ENCODE results near the gene PIM1. TPM values are rescaled to one million over a fixed set of nuclear protein-coding genes. Genes with fewer than 3 reads are reported as not detected.

The PIM1 gene
- total RNA-seq, 1 donor from 2014 or later, result 15.1 TPM

DNA sequence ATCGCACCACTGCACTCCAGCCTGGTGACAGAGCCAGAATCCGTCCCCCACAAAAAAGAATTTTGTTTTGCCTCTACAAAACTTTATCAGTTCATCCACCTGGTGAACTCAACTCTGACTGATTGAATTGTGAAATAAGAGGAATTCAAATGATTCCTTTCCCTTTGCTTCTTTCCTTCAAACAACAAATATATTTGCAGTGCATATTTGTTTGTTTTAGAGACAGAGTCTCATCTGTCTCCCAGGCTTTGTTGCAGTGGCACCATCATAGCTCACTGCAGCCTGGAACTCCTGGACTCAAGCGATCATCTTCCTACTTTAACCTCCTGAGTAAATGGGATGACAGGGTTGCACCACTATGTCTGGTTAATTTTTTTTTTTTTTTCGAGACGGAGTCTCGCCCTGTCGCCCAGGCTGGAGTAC, 23.2 kb upstream of the PIM1 start:
- DNase-seq (ENCODE audit: low spot score), result no peak
- no peaks in the 10 kb centered on the region for H3K36me3 Mint-ChIP-seq (ENCODE audit: low read depth)
- H3K27ac Mint-ChIP-seq (ENCODE audit: unreplicated experiment), result no peak overlapping the region
- TF ChIP-seq, protein P1, sequence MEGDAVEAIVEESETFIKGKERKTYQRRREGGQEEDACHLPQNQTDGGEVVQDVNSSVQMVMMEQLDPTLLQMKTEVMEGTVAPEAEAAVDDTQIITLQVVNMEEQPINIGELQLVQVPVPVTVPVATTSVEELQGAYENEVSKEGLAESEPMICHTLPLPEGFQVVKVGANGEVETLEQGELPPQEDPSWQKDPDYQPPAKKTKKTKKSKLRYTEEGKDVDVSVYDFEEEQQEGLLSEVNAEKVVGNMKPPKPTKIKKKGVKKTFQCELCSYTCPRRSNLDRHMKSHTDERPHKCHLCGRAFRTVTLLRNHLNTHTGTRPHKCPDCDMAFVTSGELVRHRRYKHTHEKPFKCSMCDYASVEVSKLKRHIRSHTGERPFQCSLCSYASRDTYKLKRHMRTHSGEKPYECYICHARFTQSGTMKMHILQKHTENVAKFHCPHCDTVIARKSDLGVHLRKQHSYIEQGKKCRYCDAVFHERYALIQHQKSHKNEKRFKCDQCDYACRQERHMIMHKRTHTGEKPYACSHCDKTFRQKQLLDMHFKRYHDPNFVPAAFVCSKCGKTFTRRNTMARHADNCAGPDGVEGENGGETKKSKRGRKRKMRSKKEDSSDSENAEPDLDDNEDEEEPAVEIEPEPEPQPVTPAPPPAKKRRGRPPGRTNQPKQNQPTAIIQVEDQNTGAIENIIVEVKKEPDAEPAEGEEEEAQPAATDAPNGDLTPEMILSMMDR (IDR thresholded peaks at IDR 0.05), result no peak
- H3K27me3 Mint-ChIP-seq (ENCODE audit: low read depth), result no peaks in the 10 kb centered on the region
- no peak overlapping the region for H3K4me3 Mint-ChIP-seq (ENCODE audit: unreplicated experiment)
- no peaks in the 10 kb centered on the region for H3K9me3 Mint-ChIP-seq (ENCODE audit: low read depth)
- peaks cover 45% of the 10 kb centered on the region for H3K4me1 Mint-ChIP-seq (ENCODE audit: low read depth)

DNA sequence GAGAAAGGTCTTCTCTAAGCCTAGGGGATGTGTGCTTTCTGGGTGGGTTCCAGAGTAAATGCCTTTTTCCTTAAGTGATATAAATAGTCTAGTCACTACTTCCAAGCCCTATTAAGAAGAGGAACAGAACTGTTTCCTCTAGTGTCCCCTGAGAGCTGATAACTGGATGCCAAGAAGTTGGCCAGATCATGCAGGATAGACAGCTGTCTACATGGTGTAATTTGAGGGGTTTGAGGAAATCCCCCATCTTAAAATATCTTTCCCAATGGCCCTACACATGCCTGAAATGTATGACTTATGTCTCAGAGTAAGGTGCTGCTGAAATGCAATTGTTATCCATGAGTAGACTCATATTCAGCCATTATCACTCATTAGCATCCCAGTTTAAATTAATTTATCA, 20.2 kb upstream of the PIM1 start:
- Mint-ChIP-seq H3K27me3 (ENCODE audit: low read depth) (no peaks in the 10 kb centered on the region), H3K36me3 (ENCODE audit: low read depth) (no peaks in the 10 kb centered on the region), H3K4me3 (ENCODE audit: unreplicated experiment) (no peak overlapping the region), H3K4me1 (ENCODE audit: low read depth) (peaks cover 23% of the 10 kb centered on the region), H3K9me3 (ENCODE audit: low read depth) (no peaks in the 10 kb centered on the region), H3K27ac (ENCODE audit: unreplicated experiment) (no peak overlapping the region)
- TF ChIP-seq, protein P1 (IDR thresholded peaks at IDR 0.05), result no peak
- no peak for DNase-seq (ENCODE audit: low spot score)

DNA sequence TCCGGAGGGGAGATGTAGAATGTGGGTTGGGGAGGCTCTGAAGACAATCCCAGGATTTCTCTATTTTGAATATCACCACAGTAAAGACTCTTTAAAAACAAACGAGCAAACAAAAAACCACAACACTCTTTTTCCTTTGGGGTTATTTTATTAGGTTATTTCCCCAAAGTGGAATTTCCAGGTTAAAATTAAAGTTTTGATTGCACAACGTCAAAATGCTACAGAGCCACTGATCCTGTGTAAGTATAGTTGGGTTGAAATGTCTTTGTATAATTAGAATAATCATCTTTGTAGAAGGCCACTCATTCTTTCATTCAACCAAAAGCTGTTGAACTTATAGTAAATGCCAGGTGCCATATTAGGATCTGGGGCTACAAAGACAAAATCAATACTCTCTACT, 19.6 kb upstream of the PIM1 start:
- H3K27ac Mint-ChIP-seq (ENCODE audit: unreplicated experiment), result no peak overlapping the region
- no peaks in the 10 kb centered on the region for H3K9me3 Mint-ChIP-seq (ENCODE audit: low read depth)
- DNase-seq (ENCODE audit: low spot score), result no peak
- TF ChIP-seq, protein P1 (IDR thresholded peaks at IDR 0.05), result no peak
- H3K4me1 Mint-ChIP-seq (ENCODE audit: low read depth), result peaks cover 20% of the 10 kb centered on the region
- H3K4me3 Mint-ChIP-seq (ENCODE audit: unreplicated experiment), result no peak overlapping the region
- H3K36me3 Mint-ChIP-seq (ENCODE audit: low read depth), result no peaks in the 10 kb centered on the region
- H3K27me3 Mint-ChIP-seq (ENCODE audit: low read depth), result no peaks in the 10 kb centered on the region

DNA sequence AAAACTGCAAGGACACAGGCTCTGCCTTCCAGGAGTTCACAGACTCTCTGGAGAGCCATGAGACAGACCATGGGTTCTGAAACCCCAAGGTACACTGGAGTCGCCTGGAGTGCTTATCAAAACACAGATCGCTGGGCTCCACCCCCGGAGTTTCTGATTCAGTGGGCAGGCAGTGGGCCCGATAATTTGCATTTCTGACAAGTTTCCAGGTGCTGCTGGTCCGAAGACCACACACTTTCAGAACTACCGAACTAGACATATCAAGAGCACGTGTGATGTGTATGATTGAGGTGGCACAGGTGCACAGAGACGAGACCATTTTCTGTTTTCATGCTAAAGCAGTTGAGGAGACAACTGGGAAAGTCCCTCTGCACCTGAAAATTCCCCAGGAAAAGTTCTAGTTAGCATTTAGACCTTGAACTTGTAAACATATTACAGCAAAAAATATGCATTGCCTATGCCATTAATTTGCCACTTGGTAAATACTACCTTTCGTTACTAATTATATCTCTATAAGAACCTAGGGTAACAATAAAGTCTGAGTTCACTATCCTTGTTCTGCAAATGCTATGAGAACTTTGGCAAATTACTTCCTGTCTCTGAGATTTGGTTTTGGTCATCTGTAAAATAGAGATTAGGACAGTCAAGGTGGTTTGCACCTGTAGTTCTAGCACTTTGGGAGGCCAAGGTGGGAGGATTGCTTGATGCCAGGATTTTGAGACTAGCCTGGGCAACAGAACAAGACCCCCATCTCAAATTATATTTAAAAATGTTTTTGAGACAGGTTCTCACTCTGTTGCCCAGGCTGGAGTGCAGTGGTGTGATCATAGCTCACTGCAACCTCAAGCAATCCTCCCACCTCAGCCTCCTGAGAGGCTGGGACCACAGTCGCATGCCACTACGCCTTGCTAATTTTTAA, 14.3 kb upstream of the PIM1 start:
- Mint-ChIP-seq H3K4me1 (ENCODE audit: low read depth) (peaks cover 6% of the 10 kb centered on the region), H3K27ac (ENCODE audit: unreplicated experiment) (peak overlapping the region; percentile 8), H3K27me3 (ENCODE audit: low read depth) (no peaks in the 10 kb centered on the region), H3K4me3 (ENCODE audit: unreplicated experiment) (no peak overlapping the region), H3K36me3 (ENCODE audit: low read depth) (no peaks in the 10 kb centered on the region), H3K9me3 (ENCODE audit: low read depth) (no peaks in the 10 kb centered on the region)
- no peak for DNase-seq (ENCODE audit: low spot score)
- TF ChIP-seq, protein P1 (IDR thresholded peaks at IDR 0.05), result no peak

DNA sequence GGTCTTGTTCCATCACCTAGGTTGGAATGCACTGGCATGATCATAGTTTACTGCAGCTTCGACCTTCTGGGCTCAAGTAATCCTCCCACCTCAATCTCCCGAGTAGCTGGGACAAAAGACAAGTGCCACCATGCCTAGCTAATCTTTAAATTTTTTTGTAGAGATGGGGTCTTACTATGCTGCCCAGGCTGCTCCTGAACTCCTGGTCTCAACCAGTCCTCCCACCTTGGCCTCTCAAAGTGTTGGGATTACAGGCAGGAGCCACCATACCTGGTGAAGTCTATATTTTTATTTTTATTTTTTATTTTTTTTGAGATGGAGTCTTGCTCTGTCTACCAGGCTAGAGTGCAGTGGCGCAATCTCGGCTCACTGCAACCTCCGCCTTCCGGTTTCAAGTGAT, 11.4 kb upstream of the PIM1 start:
- DNase-seq (ENCODE audit: low spot score), result no peak
- Mint-ChIP-seq H3K36me3 (ENCODE audit: low read depth) (no peaks in the 10 kb centered on the region), H3K27me3 (ENCODE audit: low read depth) (no peaks in the 10 kb centered on the region), H3K4me3 (ENCODE audit: unreplicated experiment) (no peak overlapping the region), H3K4me1 (ENCODE audit: low read depth) (peaks cover 19% of the 10 kb centered on the region), H3K27ac (ENCODE audit: unreplicated experiment) (no peak overlapping the region), H3K9me3 (ENCODE audit: low read depth) (no peaks in the 10 kb centered on the region)
- TF ChIP-seq, protein P1 (IDR thresholded peaks at IDR 0.05), result no peak

Data from chondrocyte (in vitro differentiated cells).